ENCODE data around the gene SHB.

DNA sequence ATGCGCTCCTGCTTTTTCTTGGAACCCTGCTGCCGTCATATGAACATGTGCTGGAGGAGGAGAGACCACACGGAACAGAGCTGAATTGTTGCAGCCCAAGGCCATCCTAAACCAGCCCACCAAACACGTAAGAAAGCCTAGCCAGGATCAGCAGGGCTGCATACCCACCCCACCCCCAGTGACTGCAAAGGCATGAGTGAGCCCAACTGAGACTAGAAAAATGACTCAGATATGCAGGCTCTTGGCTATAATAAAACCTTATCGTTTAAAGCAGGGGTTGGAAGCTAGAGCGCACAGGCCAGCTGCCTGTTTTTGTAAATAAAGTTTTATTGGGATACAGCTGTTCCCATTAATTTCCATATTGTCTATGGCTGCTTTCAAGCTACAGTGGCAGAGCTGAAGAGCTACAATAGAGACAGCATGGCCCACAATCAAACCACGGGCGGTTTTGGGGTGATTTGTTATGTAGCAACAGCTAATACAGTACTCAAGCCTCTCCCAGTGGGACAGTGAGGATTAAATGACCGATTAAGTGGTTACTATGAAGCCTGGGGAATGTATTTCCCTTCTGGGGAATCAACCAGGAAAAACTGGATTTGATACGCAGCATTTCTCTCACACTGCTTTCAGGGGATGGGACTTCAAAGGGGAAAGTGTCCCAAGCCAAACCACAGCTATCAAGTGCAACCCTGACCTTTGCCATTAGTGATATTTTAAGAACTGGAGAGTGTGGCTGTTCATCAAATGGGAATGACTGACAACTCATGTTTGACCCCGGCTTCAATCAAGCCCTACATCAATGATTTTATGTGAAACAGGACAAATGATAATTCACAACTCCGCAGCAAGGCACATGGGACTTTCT lies 6.3 kb downstream of the SHB start:
- TF ChIP-seq, protein P1, sequence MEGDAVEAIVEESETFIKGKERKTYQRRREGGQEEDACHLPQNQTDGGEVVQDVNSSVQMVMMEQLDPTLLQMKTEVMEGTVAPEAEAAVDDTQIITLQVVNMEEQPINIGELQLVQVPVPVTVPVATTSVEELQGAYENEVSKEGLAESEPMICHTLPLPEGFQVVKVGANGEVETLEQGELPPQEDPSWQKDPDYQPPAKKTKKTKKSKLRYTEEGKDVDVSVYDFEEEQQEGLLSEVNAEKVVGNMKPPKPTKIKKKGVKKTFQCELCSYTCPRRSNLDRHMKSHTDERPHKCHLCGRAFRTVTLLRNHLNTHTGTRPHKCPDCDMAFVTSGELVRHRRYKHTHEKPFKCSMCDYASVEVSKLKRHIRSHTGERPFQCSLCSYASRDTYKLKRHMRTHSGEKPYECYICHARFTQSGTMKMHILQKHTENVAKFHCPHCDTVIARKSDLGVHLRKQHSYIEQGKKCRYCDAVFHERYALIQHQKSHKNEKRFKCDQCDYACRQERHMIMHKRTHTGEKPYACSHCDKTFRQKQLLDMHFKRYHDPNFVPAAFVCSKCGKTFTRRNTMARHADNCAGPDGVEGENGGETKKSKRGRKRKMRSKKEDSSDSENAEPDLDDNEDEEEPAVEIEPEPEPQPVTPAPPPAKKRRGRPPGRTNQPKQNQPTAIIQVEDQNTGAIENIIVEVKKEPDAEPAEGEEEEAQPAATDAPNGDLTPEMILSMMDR (IDR thresholded peaks at IDR 0.05): no peak
- TF ChIP-seq EP300 (IDR thresholded peaks at IDR 0.05) (no peak), POLR2A (IDR thresholded peaks at IDR 0.05) (no peak)
